ENCODE measurements around the gene PFDN6. TPM values are rescaled to one million over a fixed set of nuclear protein-coding genes. Genes with fewer than 3 reads are reported as not detected.
A peak's percentile ranks its signal among the peaks of the same experiment; 100 is the strongest.

The PFDN6 gene
- total and polyA plus RNA-seq, 2 of the 13 experiments (the other 11 are each of a cell fraction or from before 2014, with no cell fraction given): 75.5 to 87.0 TPM

- TF ChIP-seq SP1 (IDR thresholded peaks at IDR 0.05) (no peak), SP1 (CRISPR knock-in tag; IDR thresholded peaks at IDR 0.05) (0 out of 2 replicates have a peak, but pooled peaks have one; percentile 79), SMC3 (IDR thresholded peaks at IDR 0.05; ENCODE audit: low read length) (no peak), IRF2 (CRISPR knock-in tag; IDR thresholded peaks at IDR 0.05) (peak; percentile 94), ATF7 (IDR thresholded peaks at IDR 0.05) (no peak), ATF7 (CRISPR knock-in tag; IDR thresholded peaks at IDR 0.05) (no peak), ZNF431 (CRISPR knock-in tag; IDR thresholded peaks at IDR 0.05; ENCODE audit: borderline replicate concordance, low read depth) (peak; percentile 42), ZNF281 (CRISPR knock-in tag; IDR thresholded peaks at IDR 0.05; ENCODE audit: borderline replicate concordance) (no peak; the same call in 1 of the 2 replicates), MAFK (conservative IDR thresholded peaks at IDR 0.05 in 1 of 2, IDR thresholded peaks at IDR 0.05 in 1 of 2; ENCODE audit: low read length in 2 of 2) (no peak; a peak in 1 of 4 replicates), ZBTB43 (CRISPR knock-in tag; conservative IDR thresholded peaks at IDR 0.05) (peak; percentile 33; the same call in 1 of the 2 replicates), CERS6 (CRISPR knock-in tag; IDR thresholded peaks at IDR 0.05) (no peak), ZNF839 (CRISPR knock-in tag; IDR thresholded peaks at IDR 0.05; ENCODE audit: borderline replicate concordance) (peak; percentile 89; the same call in 1 of the 2 replicates), SNAPC4 (CRISPR knock-in tag; IDR thresholded peaks at IDR 0.05) (no peak), ONECUT2 (CRISPR knock-in tag; IDR thresholded peaks at IDR 0.05) (peak; percentile 42; the same call in 1 of the 2 replicates), FOXA1 (IDR thresholded peaks at IDR 0.05) (no peak), FOXA1 (CRISPR knock-in tag; IDR thresholded peaks at IDR 0.05) (peak; percentile 89)
Observed at GRCh38 chr6:33271468-33272274, 17.7 kb upstream of the PFDN6 start, which contains the start of the genes RPS18 and VPS52 (continued).
